ENCODE results near the gene TGFBR3L.

TGFBR3L gene

GRCh38 chr19:7965259-7965841 lies 50.7 kb downstream of the TGFBR3L start:
- H3K36me3 ChIP-seq (ENCODE audit: control insufficient read depth, insufficient read depth, low read length): peaks cover 38% of the 10 kb centered on the region
- TF ChIP-seq CTCF (IDR thresholded peaks at IDR 0.05; ENCODE audit: insufficient read depth, low read length, poor library complexity, severe bottlenecking): no peak

GRCh38 chr19:7965921-7966665 lies 51.5 kb downstream of the TGFBR3L start:
- TF ChIP-seq CTCF (IDR thresholded peaks at IDR 0.05; ENCODE audit: insufficient read depth, low read length, poor library complexity, severe bottlenecking): no peak
- H3K4me3 ChIP-seq (replicated peaks; ENCODE audit: low read depth, low read length): no peak overlapping the region
- peaks cover 36% of the 10 kb centered on the region for H3K36me3 ChIP-seq (ENCODE audit: control insufficient read depth, insufficient read depth, low read length)
- H3K27me3 ChIP-seq (replicated peaks; ENCODE audit: control insufficient read depth, insufficient read depth, low read length): no peaks in the 10 kb centered on the region
- DNase-seq (ENCODE audit: extremely low read depth, insufficient read length): no peak

More at GRCh38 chr19:7965259-7965841, 50.7 kb downstream of the TGFBR3L start:
- H3K27me3 ChIP-seq (replicated peaks; ENCODE audit: control insufficient read depth, insufficient read depth, low read length): no peaks in the 10 kb centered on the region
- H3K4me3 ChIP-seq (replicated peaks; ENCODE audit: low read depth, low read length): no peak overlapping the region
- DNase-seq (ENCODE audit: extremely low read depth, insufficient read length): no peak

GRCh38 chr19:7968008-7968795 lies 53.6 kb downstream of the TGFBR3L start:
- no peak overlapping the region for H3K4me3 ChIP-seq (replicated peaks; ENCODE audit: low read depth, low read length)
- DNase-seq (ENCODE audit: extremely low read depth, insufficient read length): no peak
- H3K27me3 ChIP-seq (replicated peaks; ENCODE audit: control insufficient read depth, insufficient read depth, low read length): no peaks in the 10 kb centered on the region
- peaks cover 34% of the 10 kb centered on the region for H3K36me3 ChIP-seq (ENCODE audit: control insufficient read depth, insufficient read depth, low read length)
- no peak for TF ChIP-seq CTCF (IDR thresholded peaks at IDR 0.05; ENCODE audit: insufficient read depth, low read length, poor library complexity, severe bottlenecking)

Measured in GM06990 (cell line).